H1 (cell line): ENCODE data around the gene TTLL9. TPM values are rescaled to one million over a fixed set of nuclear protein-coding genes. Genes with fewer than 3 reads are reported as not detected.

Experiments used
- CTCF ChIA-PET: fragments of 300-600 bp; sonication (Branson Sonifier 250); formaldehyde crosslinking; loops from one replicate; lab custom pipeline; 2021; ENCODE audit not compliant: partially characterized antibody; lab: Charles Lee
- POLR2A ChIA-PET: fragments of 300-600 bp; sonication (Branson Sonifier 250); formaldehyde crosslinking; loops from one replicate; lab custom pipeline; 2021; ENCODE audit warnings: inconsistent platforms; ENCODE audit not compliant: partially characterized antibody; lab: Charles Lee
- DNase-seq, 2 experiments: peaks; one replicate each; pipeline versions ENCODE4 v3.0.0 to v3.0.0-alpha.2; 2010 to 2022; ENCODE audit warnings: low spot score in 2 of 2, low read depth in 1 of 2, mixed read lengths in 1 of 2
- FAIRE-seq: peaks from 2 replicates; lab custom pipeline; 2011; peaks lifted over from hg19 to GRCh38; lab: Jason Lieb, UNC
- H2AFZ ChIP-seq: 2 replicates; pipeline ENCODE4 v1.8.1; 2012; ENCODE audit warnings: low read length, inconsistent platforms
- H2AK5ac ChIP-seq: 2 replicates; pipeline ENCODE4 v1.6.1; 2013; ENCODE audit warnings: low read depth, low read length
- H2BK120ac ChIP-seq: replicated peaks from 2 replicates; pipeline ENCODE3; 2013; ENCODE audit warnings: low read depth, low read length, inconsistent platforms
- H2BK12ac ChIP-seq: 2 replicates; pipeline ENCODE4 v1.6.1; 2013; ENCODE audit warnings: low read depth, low read length
- H2BK15ac ChIP-seq: 2 replicates; pipeline ENCODE4 v1.6.1; 2013; ENCODE audit warnings: low read length
- H2BK20ac ChIP-seq: 2 replicates; pipeline ENCODE4 v1.6.1; 2013; ENCODE audit warnings: low read length
- H2BK5ac ChIP-seq: 2 replicates; pipeline ENCODE4 v1.6.1; 2013; ENCODE audit warnings: low read depth, low read length
- H3K14ac ChIP-seq: 2 replicates; pipeline ENCODE4 v1.6.1; 2013; ENCODE audit warnings: inconsistent platforms; ENCODE audit not compliant: insufficient read length
- H3K18ac ChIP-seq: 2 replicates; pipeline ENCODE4 v1.6.1; 2013; ENCODE audit warnings: low read length; ENCODE audit errors: extremely low read depth
- H3K23ac ChIP-seq: 2 replicates; pipeline ENCODE4 v1.6.1; 2013; ENCODE audit warnings: inconsistent platforms; ENCODE audit not compliant: insufficient read length
- H3K23me2 ChIP-seq: 2 replicates; pipeline ENCODE4 v1.6.1; 2013; ENCODE audit warnings: low read depth, low read length
- H3K27ac ChIP-seq: 2 replicates; pipeline ENCODE4 v1.6.1; 2011; ENCODE audit warnings: low read depth, low read length, inconsistent platforms
- H3K27me3 ChIP-seq, 4 experiments: replicated peaks in 1 of 4; 1 replicate in 1 of 4; 2 replicates in 3 of 4; pipeline versions ENCODE4 v1.6.1 to v1.8.1; 2011 to 2013; ENCODE audit warnings: low read length in 3 of 4, mild to moderate bottlenecking in 3 of 4, inconsistent platforms in 2 of 4, mixed read lengths in 2 of 4, moderate library complexity in 1 of 4; ENCODE audit not compliant: control insufficient read depth in 3 of 4, insufficient read depth in 3 of 4; ENCODE audit errors: extremely low read depth in 1 of 4
- H3K36me3 ChIP-seq, 4 experiments: 2 replicates each; pipeline versions ENCODE4 v1.6.1 to v1.8.1; 2011 to 2013; ENCODE audit warnings: mild to moderate bottlenecking in 4 of 4, low read length in 3 of 4, moderate library complexity in 2 of 4, control low read depth in 1 of 4, inconsistent platforms in 1 of 4; ENCODE audit not compliant: insufficient read depth in 4 of 4, control insufficient read depth in 2 of 4
- H3K4ac ChIP-seq: replicated peaks from 2 replicates; pipeline ENCODE3; 2013; ENCODE audit warnings: low read length, low read depth, mixed read lengths, inconsistent platforms; ENCODE audit not compliant: insufficient read length
- H3K4me1 ChIP-seq, 4 experiments: replicated peaks in 1 of 4; 1 replicate in 1 of 4; 2 replicates in 3 of 4; pipeline versions ENCODE4 v1.6.1 to v1.8.1; 2011 to 2013; ENCODE audit warnings: low read length in 3 of 4, inconsistent platforms in 2 of 4, mixed read lengths in 1 of 4; ENCODE audit not compliant: insufficient read depth in 4 of 4, control insufficient read depth in 3 of 4
- H3K4me2 ChIP-seq, 2 experiments: 2 replicates each; pipeline versions ENCODE4 v1.6.1 to v1.8.1; 2011 to 2013; ENCODE audit warnings: low read depth in 2 of 2, low read length in 2 of 2, control low read depth in 1 of 2, inconsistent platforms in 1 of 2, mild to moderate bottlenecking in 1 of 2; ENCODE audit not compliant: insufficient read depth in 1 of 2
- H3K4me3 ChIP-seq, 4 experiments: fragments of 200-600, 300-600 bp in 1 of 4; sonication (generic), shearing (Covaris generic), sonication (Bioruptor Twin) in 1 of 4; 2 replicates each; pipeline versions ENCODE4 v1.5.1 to v1.8.1; 2011 to 2016; ENCODE audit warnings: low read length in 4 of 4, low read depth in 3 of 4, control low read depth in 2 of 4, inconsistent platforms in 2 of 4, mild to moderate bottlenecking in 2 of 4, mixed read lengths in 1 of 4, moderate library complexity in 1 of 4; ENCODE audit not compliant: insufficient read depth in 2 of 4; ENCODE audit errors: extremely low read depth in 1 of 4
- H3K56ac ChIP-seq: replicated peaks from 2 replicates; pipeline ENCODE3; 2013; ENCODE audit warnings: low read depth, mild to moderate bottlenecking, mixed read lengths, low read length, inconsistent platforms; ENCODE audit not compliant: insufficient read length
- H3K79me1 ChIP-seq: 2 replicates; pipeline ENCODE4 v1.6.1; 2013; ENCODE audit warnings: low read depth, low read length, control low read depth
- H3K79me2 ChIP-seq, 2 experiments: 2 replicates each; pipeline versions ENCODE4 v1.6.1 to v1.8.1; 2012 to 2013; ENCODE audit warnings: low read length in 2 of 2, mild to moderate bottlenecking in 2 of 2, inconsistent platforms in 1 of 2; ENCODE audit not compliant: insufficient read depth in 2 of 2, control insufficient read depth in 1 of 2
- H3K9ac ChIP-seq, 4 experiments: replicated peaks in 1 of 4; 1 replicate in 1 of 4; 2 replicates in 3 of 4; pipeline versions ENCODE4 v1.6.1 to v1.8.1; 2011 to 2013; ENCODE audit warnings: low read depth in 3 of 4, low read length in 3 of 4, control low read depth in 2 of 4, mild to moderate bottlenecking in 2 of 4, moderate library complexity in 2 of 4, inconsistent platforms in 1 of 4; ENCODE audit errors: extremely low read depth in 1 of 4
- H3K9me3 ChIP-seq, 2 experiments: 2 replicates each; pipeline versions ENCODE4 v1.6.1 to v1.8.1; 2012 to 2013; ENCODE audit warnings: mild to moderate bottlenecking in 2 of 2, moderate library complexity in 2 of 2, control low read depth in 1 of 2, inconsistent platforms in 1 of 2, low read depth in 1 of 2, low read length in 1 of 2, mixed read lengths in 1 of 2; ENCODE audit not compliant: insufficient read depth in 2 of 2
- H4K20me1 ChIP-seq, 2 experiments: replicated peaks in 1 of 2; 2 replicates each; pipeline versions ENCODE3 to v1.8.1; 2011 to 2013; ENCODE audit warnings: inconsistent platforms in 2 of 2, low read length in 2 of 2, mild to moderate bottlenecking in 1 of 2; ENCODE audit not compliant: insufficient read depth in 2 of 2, control insufficient read depth in 1 of 2
- H4K5ac ChIP-seq: 2 replicates; pipeline ENCODE4 v1.6.1; 2013; ENCODE audit warnings: low read length, low read depth, mixed read lengths, inconsistent platforms; ENCODE audit not compliant: insufficient read length
- H4K8ac ChIP-seq: 2 replicates; pipeline ENCODE4 v1.8.0; 2013; ENCODE audit warnings: mild to moderate bottlenecking, moderate library complexity, low read length, inconsistent platforms; ENCODE audit not compliant: insufficient read depth; ENCODE audit errors: extremely low read depth
- H4K91ac ChIP-seq: replicated peaks from 2 replicates; pipeline ENCODE3; 2013; ENCODE audit warnings: low read length, mixed read lengths, inconsistent platforms; ENCODE audit not compliant: insufficient read length
- SAP30 ChIP-seq: fragments of 300-600 bp; sonication (generic); IDR thresholded peaks from 2 replicates; pipeline ENCODE4 v1.7.1; 2012; ENCODE audit warnings: low read length, moderate library complexity, mild to moderate bottlenecking, inconsistent platforms; ENCODE audit not compliant: insufficient read depth, insufficient replicate concordance
- SP4 ChIP-seq: IDR thresholded peaks from 2 replicates; pipeline ENCODE4 v1.6.1; 2012; ENCODE audit warnings: low read length, inconsistent platforms
- SRF ChIP-seq: IDR thresholded peaks from 2 replicates; pipeline ENCODE4 v1.6.1; 2011; ENCODE audit warnings: mild to moderate bottlenecking, low read depth, low read length, moderate library complexity
- WGBS, 2 experiments: shearing (Covaris generic) in 1 of 2; methylation state at CpG; one replicate each; pipeline versions ENCODE4 v1.1.6 to v1.1.7; 2013 to 2015; ENCODE audit warnings: low lambda C conversion rate in 2 of 2, mixed read lengths in 2 of 2, inconsistent platforms in 1 of 2, low coverage in 1 of 2, missing lambda C conversion rate in 1 of 2; ENCODE audit not compliant: insufficient replicate concordance in 2 of 2, insufficient coverage in 1 of 2, insufficient read length in 1 of 2; ENCODE audit errors: extremely low coverage in 1 of 2, missing lambda C conversion rate in 1 of 2; 5-methylcytosine and 5-hydroxymethylcytosine counted together
- polyA plus RNA-seq, 7 experiments: library from polyadenylated mRNA; depleted of rRNA in 3 of 7; stranded (reverse) in 5 of 7; unstranded in 2 of 7; fragments of >200 nt in 5 of 7; fragments of 200-250 nt in 2 of 7; gene quantifications; 1 replicate in 5 of 7; 2 replicates in 1 of 7; 4 replicates in 1 of 7; pipeline versions ENCODE4 v1.2.1 to v1.2.3, GENCODE V29; 2011 to 2013; ENCODE audit warnings: missing spikeins in 2 of 7, mixed read lengths in 2 of 7
- total RNA-seq: library from RNA; stranded (reverse); fragmentation: NEBNext Ultra II Directional; extraction: Animal tissue kit (Norgen Biotek cat#: 25700); gene quantifications from 2 replicates; pipeline ENCODE4 v1.2.1, GENCODE V29; 2021

Gene TTLL9
- total and polyA plus RNA-seq, 2 of the 8 experiments (the other 6 are each of a cell fraction or from before 2014, with no cell fraction given): 0.06 TPM; not detected in 1

DNA sequence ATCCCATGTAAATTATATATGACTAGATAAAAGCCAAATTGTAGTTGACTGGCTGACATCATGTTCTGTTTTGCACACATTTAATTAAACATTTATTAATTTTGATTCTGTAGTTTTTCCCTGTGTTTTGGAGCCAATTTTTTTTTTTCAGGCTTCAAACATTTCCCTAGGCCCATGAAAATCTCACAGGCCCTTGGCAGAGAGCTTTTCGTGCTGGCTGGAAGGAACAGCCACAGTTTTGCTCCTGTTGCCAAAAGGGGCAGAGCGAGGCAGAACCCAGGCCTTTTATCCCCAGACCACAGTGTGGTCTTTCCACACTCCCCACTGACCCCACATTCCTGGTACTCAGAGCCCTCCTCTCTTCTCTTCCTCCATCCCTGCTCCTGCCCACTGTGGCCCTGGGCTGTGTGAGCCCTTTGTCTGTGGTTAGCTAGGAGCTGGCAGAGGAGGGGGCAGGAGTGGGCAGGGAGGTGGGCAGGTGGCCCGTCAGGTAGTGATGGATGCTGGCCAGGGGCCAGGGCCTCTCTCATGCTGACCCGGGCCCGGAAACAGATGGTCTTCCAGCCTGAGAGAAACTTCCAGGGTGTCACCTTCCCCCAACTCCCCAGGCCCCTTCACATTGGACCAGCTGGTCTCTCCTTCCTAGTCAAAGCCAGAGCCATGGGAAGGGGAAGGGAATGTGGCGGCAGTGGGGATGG is 120.4 kb downstream of the TTLL9 start:
- no peak overlapping the region for H3K56ac ChIP-seq
- H3K79me2 ChIP-seq: no peaks in the 10 kb centered on the region
- TF ChIP-seq SP4 (no peak), SAP30 (no peak), SRF (no peak)
- no peak overlapping the region for H2BK15ac ChIP-seq
- no peak overlapping the region for H3K14ac ChIP-seq
- H3K9ac ChIP-seq: peak overlapping the region in 2 of 4 experiments; percentile 13 to 17; a peak in 3 of 7 replicates
- H2BK120ac ChIP-seq: no peak overlapping the region
- H4K8ac ChIP-seq: no peak overlapping the region
- H3K4ac ChIP-seq: no peak overlapping the region
- ChIA-PET POLR2A (interaction anchor here (1.5 to 3.3 kb wide), 2 partner anchors 15 to 18 kb away, joined by 4 to 8 read pairs; no protein-coding TSS in a partner anchor), CTCF (interaction anchor here (0.9 to 1.8 kb wide), 8 partner anchors 15 to 157 kb away, joined by 3 to 6 read pairs (median 4); partner anchors contain the start of gene PDRG1)
- no peak overlapping the region for H3K23ac ChIP-seq
- H3K4me2 ChIP-seq: no peak overlapping the region
- H3K18ac ChIP-seq: no peak overlapping the region
- H4K91ac ChIP-seq: no peak overlapping the region
- no peak overlapping the region for H2BK20ac ChIP-seq
- no peaks in the 10 kb centered on the region for H3K36me3 ChIP-seq
- DNase-seq (no peak), FAIRE-seq (no peak)
- peaks cover 2 to 34% (median 27%) of the 10 kb centered on the region in 4 experiments for H3K27me3 ChIP-seq
- H3K4me3 ChIP-seq: no peak overlapping the region
- H2AFZ ChIP-seq: no peak overlapping the region
- no peak overlapping the region for H3K27ac ChIP-seq
- no peak overlapping the region for H4K5ac ChIP-seq
- 93% methylated on average over 6 of the region's 6 CpGs; no CpG with 5 or more reads in 1 of the 2 experiments for WGBS, 2 experiments
- H3K79me1 ChIP-seq: no peaks in the 10 kb centered on the region
- peaks cover 0 to 13% (median 8%) of the 10 kb centered on the region in 4 experiments; a peak in 4 of 7 replicates for H3K4me1 ChIP-seq
- H4K20me1 ChIP-seq: peaks cover 0 to 3% of the 10 kb centered on the region in 2 experiments
- no peaks in the 10 kb centered on the region for H3K9me3 ChIP-seq
- no peak overlapping the region for H2BK5ac ChIP-seq
- peaks cover 7% of the 10 kb centered on the region; the same call in 1 of the 2 replicates for H3K23me2 ChIP-seq
- no peak overlapping the region for H2AK5ac ChIP-seq
- H2BK12ac ChIP-seq: no peak overlapping the region
